Kidney capillary endothelial cell (primary cell): ENCODE data around the gene CALM3.
"Not testable (repeated sequence)": the region's sequence is repeated elsewhere in the genome, so short reads cannot be mapped to it uniquely, and the experiment has no call there.

ENCODE experiments used
- DNase-seq: peaks from one replicate; pipeline ENCODE4 v3.0.0-alpha.2; 2018; ENCODE audit warnings: low spot score

Gene CALM3

GRCh38 chr19:46616631-46617322 lies 15.6 kb downstream of the CALM3 start:
- DNase-seq: no peak

GRCh38 chr19:46617601-46618000 lies 16.5 kb downstream of the CALM3 start:
- DNase-seq: no peak

DNA sequence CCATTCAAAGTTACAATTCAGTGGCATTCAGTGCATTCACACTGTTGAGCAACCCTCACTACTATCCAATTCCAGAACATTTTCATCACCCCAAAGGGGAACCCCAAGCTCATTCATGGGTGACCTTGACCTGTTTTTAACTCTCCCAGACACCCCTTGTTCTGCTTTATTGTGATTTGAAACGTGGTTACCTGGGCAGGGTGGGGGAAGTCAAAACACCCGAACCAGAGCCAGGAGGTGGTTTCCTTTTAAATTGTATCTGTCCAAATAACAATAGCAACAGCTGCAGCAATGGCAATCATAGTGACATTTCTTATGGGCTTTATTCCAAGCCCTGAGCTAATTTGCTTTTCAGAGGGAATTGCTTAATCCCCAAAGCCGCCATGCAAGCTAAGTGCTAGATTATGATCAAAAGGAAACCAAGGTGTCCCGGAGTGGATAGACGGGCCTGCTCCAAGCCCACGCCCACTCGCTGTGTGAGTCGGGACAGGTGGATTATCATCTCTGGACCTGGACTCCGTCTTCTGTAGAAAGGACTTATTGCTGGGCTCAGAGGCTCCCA lies 17.6 kb downstream of the CALM3 start:
- DNase-seq: no peak

GRCh38 chr19:46620267-46620666 lies 19.1 kb downstream of the CALM3 start:
- DNase-seq: no peak

- no peak for DNase-seq
Observed at GRCh38 chr19:46620716-46621115, 19.6 kb downstream of the CALM3 start.

DNA sequence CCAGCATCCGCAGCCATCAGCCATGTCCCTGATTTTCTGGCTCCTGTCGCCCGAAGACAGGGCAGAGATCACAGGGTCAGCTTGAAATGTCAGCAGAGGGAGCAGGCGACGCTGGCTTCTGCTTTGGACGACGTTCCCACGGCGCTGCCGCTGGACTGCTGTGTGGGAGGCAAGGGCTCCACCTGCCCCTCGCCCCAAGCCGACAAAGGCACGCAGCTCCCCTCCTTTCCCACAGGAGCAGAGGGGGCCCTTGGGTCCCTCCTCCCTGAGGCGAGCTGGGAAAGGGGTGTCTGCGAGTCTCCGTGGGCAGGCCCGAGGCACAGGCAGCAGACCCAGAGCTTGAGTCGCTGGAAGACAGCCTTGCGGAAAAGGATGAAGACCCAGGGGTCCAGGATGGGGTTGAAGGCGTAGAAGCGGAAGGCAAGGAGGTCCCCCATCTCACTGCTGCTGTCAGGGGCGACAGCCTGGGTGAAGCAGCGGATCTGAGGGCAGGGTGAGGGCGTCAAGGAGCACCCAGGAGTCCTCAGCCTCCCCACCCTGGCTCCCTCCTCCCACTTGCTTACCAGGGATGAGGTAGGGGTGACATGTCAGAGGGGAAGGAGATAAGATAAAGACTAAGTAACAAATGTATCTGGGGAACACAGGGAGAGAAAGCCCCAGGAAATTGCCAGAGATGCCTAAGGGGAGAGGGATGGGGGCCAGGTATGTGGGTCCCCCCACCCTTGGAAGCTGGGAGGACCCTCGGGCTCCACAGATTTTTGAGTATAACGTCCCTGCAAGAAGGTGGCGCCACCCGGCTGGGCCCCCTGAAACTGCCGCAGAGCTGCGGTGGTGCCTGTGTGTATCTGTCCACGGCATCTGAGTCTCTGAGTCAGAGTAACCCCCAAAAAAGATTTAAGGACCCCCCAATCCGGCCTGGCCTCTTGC lies 20.3 kb downstream of the CALM3 start:
- no peak for DNase-seq

GRCh38 chr19:46622118-46622446 lies 21.0 kb downstream of the CALM3 start:
- DNase-seq: no peak

DNA sequence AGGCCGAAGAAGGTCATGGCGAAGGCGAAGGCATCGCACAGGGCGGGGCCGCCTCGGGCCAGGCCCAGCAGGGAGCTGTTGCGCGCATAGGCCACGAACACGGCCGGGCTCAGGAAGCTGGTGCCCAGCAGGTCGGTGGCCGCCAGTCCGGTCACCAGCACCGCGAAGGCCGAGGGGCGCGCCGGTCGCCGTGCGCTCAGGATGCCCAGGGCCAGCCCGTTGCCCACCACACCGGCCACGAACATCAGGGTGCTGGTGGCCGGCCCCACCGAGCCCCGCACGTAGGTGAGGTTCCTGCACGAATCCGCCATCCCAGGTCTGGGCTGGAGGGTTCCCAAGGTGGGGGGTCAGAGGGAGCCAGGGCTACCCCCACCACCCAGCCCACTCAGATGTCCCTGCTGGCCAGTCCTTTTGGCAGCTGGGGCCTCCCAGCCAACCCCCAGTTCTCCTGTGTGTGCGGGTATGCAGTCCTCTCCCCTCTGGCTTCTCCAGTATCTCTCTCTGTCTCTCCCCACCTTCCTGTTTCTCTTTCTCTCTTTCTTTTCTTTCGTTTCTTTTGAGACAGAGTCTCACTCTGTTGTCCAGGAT lies 22.9 kb downstream of the CALM3 start:
- no peak for DNase-seq

DNA sequence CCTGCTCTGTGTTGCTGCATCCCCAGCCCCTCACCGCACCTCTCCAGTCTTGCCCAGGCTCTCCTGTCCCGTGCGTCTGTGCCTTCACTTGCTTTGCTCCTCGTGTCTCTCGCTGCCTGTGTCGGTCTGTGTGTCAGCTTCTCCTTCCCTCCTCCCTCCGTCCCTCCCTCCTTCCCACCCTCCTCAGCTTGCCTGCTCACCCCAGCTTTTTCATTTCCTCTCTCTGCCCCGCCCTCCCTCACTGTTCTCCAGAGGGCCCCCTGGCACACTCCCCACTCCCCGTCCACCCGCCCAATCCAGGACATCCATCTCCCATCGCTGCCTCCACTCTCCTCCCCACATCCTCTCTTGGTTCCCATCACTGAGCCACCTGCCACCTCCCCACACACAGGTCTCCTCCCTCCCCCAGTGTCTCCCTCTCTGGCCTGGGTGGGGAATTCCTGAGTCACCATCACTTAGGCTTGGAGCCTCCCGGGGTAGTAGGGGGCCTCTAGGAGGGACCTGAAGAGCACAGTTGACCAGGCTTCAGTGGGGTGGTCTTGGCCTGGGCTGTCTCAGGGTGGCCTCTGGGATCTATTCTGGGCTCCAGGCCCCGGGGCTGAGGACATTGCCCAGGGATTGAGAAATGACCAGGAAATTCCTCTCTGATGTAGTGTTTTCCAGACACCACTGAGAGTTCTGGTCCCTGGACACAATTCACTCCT lies 24.0 kb downstream of the CALM3 start, which contains the start of gene PTGIR:
Gene PTGIR (minus strand): TSS at position 132 of the 704 bp plus-strand sequence. CDS start 864 bp downstream, outside the sequence.
- no peak for DNase-seq

- DNase-seq: no peak
Observed at GRCh38 chr19:46625731-46626130, 24.6 kb downstream of the CALM3 start.

GRCh38 chr19:46626446-46626845 lies 25.3 kb downstream of the CALM3 start:
- no peak for DNase-seq

GRCh38 chr19:46628970-46629369 lies 27.8 kb downstream of the CALM3 start:
- not testable (repeated sequence) for DNase-seq

DNA sequence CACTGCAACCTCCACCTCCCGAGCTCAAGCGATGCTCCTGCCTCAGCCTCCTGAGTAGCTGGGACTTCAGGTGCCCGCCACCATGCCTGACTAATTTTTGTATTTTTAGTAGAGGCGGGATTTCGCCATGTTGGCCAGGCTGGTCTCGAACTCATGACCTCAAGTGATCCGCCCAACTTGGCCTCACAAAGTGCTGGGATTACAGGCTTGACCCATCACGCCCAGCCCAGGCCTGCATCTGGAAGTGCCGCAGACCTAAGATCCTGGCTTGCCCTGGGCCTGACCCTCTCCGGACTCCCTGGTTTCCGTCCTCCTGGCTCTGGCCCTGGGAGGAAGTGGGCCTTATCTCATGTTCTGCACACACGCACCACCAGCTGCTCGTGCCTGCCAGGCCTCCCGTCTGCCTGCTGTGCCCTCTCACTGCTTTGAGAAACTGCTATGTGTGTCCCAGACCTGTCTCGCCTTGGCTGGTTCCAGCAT lies 28.5 kb downstream of the CALM3 start:
- peak; percentile 65 for DNase-seq

DNA sequence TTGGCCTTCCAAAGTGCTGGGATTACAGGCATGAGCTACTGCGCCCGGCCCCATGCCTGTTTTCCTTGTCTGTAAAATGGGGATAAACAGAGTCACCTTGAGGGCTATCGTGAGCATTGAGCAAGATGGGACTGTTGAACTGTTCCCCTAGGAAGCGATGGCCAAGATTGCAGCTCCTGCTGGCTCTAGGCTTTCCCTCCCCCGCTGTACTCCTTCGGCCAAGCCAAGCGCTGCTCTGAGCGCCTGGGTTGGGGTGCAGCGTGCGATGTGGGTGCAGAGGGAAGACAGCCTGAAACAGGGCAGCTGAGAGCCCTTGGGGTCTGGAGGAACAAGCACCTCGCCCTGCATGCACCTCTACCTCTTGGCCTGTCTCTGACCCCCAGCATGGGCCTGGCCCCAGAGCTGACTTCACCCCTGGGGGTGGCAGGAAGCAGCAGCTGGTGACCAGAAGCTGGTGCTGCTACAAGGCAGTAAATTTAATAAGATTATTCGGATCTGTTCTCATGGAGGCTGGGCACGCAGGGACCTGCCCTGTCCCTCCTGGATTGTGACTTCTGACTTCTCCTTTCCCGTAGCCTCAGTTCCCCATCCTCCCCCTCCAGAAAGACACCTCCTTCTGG lies 29.6 kb downstream of the CALM3 start:
- DNase-seq: no peak

- no peak for DNase-seq
Observed at GRCh38 chr19:46631481-46631880, 30.4 kb downstream of the CALM3 start.

DNA sequence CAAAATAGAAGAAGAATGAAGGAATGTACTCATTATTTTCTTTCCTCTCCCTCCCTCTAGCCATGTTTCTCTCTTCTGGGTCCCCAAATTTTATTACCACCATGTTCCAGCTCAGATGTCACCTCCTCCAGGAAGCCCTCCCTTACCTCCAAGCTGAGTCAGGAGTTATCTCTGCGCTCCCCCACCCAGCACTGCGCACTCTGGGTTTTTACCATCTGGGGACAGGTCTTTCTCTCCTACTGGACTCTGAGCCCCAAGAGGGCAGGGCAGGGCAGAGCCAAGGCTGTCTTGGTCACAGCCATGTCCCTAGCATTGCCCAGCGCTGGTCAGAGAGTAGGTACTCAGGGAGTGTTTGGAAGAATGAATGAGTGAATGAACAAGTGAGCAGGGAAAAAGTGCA lies 32.0 kb downstream of the CALM3 start:
- no peak for DNase-seq

DNA sequence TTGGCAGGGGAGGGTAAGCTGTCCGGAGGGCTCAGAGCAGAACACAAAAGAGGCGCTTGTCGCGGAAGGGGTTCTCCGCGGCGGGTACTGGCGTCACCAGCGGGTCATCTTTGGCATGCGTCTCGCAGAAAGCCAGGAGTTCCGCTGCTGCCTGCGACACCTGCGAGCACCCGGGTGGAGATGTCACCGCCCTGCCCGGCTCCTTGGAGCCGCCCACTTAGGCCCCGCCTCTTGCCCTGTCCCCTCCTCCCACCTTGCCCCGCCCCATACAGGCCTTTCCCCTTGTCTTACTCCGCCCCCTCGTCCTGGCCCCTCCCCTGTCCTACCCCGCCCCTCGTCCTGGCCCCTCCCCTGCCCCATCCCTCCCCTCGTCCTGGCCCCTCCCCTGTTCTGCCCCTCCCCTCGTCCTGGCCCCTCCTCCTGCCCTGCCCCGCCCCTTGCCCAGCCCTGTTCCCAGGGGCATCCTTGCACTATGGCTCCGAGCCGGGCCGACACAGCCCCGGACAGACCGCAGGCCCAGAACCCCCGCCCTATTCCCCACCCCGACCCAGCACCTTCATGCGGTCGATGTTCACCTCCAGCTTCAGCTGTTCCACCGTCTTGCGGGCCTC lies 33.0 kb downstream of the CALM3 start:
- DNase-seq: peak; percentile 70

DNA sequence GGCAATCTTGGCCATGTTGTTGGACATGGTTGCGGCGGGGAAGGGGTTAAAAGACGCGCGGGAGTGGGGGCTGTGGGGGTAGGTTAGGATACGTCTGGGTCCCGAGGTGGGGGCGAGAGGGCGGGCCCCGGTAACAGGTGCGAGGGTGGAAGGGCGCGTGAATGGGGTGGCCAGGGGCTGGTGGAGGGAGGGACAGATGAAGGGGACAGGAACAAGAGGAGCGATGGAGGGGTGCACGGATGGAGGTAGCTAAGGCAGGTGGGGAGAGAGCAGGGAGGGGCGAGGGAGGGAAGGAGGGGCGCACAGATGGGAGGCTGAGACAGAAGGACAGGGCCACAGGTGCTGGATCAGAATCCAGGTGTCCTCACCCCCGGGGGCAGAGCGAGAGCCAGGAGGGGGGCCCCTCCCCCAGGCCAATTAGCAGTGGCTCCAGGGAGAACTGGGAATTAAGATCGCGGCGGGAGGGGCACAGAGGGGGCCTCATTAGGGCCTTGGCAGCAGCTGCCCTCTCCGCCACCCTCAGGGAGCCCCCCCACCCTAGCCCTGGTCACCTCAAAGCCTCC lies 33.6 kb downstream of the CALM3 start:
- no peak for DNase-seq

DNA sequence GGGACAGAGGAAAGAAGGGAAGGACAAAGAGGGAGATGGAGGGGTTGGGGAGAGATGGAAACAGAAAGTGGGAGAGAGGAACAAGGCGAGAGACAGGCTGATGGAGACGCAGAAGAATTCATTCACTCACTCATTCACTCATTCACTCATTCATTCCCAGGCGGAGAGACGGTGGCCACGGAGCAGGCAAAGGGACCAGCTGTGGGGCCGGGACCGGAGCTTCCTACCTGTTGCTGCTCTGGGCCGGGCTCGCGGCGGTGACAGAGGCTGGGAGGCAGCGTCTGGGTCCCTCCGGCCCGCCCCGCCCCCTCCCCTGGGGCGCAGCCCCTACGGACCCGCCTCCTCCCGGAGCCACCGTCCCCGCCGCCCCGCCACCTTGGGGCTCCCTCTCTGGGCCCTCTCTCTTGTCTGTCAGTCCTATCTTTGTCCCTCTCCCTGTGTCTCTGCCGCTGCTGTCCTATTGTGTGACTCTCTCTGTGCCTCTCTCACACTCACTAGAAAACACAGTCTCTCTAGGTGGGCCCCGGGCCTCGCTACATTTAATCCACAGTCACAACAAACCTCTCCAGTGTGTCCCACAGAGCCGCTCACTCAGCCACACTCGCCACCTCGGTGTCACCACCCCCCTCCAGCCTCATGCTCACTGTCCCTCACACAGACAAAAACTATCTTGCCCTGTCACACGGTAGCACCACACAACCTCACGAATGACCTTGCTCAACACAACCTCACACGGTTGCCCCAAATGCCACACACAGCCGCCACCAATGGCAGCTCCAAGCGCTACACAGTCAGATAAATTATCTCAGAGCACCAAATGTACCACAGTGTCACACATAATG lies 35.0 kb downstream of the CALM3 start, which contains the start of gene GNG8:
Gene GNG8 (minus strand): TSS at position 283 of the 842 bp plus-strand sequence. CDS start 1,520 bp downstream, outside the sequence.
- no peak for DNase-seq
